Measurements from ENCODE around the gene TMEM94. TPM values are rescaled to one million over a fixed set of nuclear protein-coding genes. Genes with fewer than 3 reads are reported as not detected.
A peak's percentile ranks its signal among the peaks of the same experiment; 100 is the strongest.

TMEM94 gene
- total RNA-seq, 2 donors from 2014 or later, result 57.1 to 83.4 TPM

- TF ChIP-seq CTCF (IDR thresholded peaks at IDR 0.05), result no peak
- Histone ChIP-seq H3K27ac (peak overlapping the region; percentile 89 to 92), H3K9me3 (no peaks in the 10 kb centered on the region), H3K27me3 (replicated peaks; ENCODE audit: insufficient read depth) (no peaks in the 10 kb centered on the region), H3K4me1 (ENCODE audit: control insufficient read depth in 1 of 2, low read depth in 2 of 2) (peaks cover 16 to 38% of the 10 kb centered on the region in 2 donors), H3K36me3 (no peaks in the 10 kb centered on the region), H3K4me3 (peak overlapping the region; percentile 89)
- DNase-seq (ENCODE audit: low spot score), result no peak
- ATAC-seq (ENCODE audit: insufficient number of reproducible peaks, low FRiP score, low read depth), result no peak
These were observed 716 bp downstream of the TMEM94 start for GRCh38 chr17:75457047-75457654.

GRCh38 chr17:75459246-75459589 lies 2.8 kb downstream of the TMEM94 start:
- H3K9me3 ChIP-seq, result no peaks in the 10 kb centered on the region
- H3K4me1 ChIP-seq (ENCODE audit: control insufficient read depth in 1 of 2, low read depth in 2 of 2), result peaks cover 16 to 45% of the 10 kb centered on the region in 2 donors
- no peaks in the 10 kb centered on the region for H3K36me3 ChIP-seq
- ATAC-seq (ENCODE audit: insufficient number of reproducible peaks, low FRiP score, low read depth) (no peak), DNase-seq (ENCODE audit: low spot score) (no peak)
- H3K27me3 ChIP-seq (replicated peaks; ENCODE audit: insufficient read depth), result no peaks in the 10 kb centered on the region
- H3K4me3 ChIP-seq, result no peak overlapping the region
- peak overlapping the region in 1 of 2 donors; percentile 15 for H3K27ac ChIP-seq
- no peak for TF ChIP-seq CTCF (IDR thresholded peaks at IDR 0.05)

GRCh38 chr17:75459590-75460267 lies 3.3 kb downstream of the TMEM94 start:
- Histone ChIP-seq H3K4me3 (no peak overlapping the region), H3K4me1 (ENCODE audit: control insufficient read depth in 1 of 2, low read depth in 2 of 2) (peaks cover 16 to 45% of the 10 kb centered on the region in 2 donors), H3K36me3 (no peaks in the 10 kb centered on the region), H3K27ac (peak overlapping the region in 1 of 2 donors; percentile 15), H3K27me3 (replicated peaks; ENCODE audit: insufficient read depth) (no peaks in the 10 kb centered on the region), H3K9me3 (no peaks in the 10 kb centered on the region)
- TF ChIP-seq CTCF (IDR thresholded peaks at IDR 0.05), result no peak
- ATAC-seq (ENCODE audit: insufficient number of reproducible peaks, low FRiP score, low read depth) (no peak), DNase-seq (ENCODE audit: low spot score) (no peak)

GRCh38 chr17:75460295-75460694 lies 3.9 kb downstream of the TMEM94 start:
- Histone ChIP-seq H3K27ac (no peak overlapping the region), H3K9me3 (no peaks in the 10 kb centered on the region), H3K4me1 (ENCODE audit: control insufficient read depth in 1 of 2, low read depth in 2 of 2) (peaks cover 16 to 44% of the 10 kb centered on the region in 2 donors), H3K27me3 (replicated peaks; ENCODE audit: insufficient read depth) (no peaks in the 10 kb centered on the region), H3K36me3 (no peaks in the 10 kb centered on the region), H3K4me3 (no peak overlapping the region)
- DNase-seq (ENCODE audit: low spot score) (no peak), ATAC-seq (ENCODE audit: insufficient number of reproducible peaks, low FRiP score, low read depth) (no peak)
- no peak for TF ChIP-seq CTCF (IDR thresholded peaks at IDR 0.05)

GRCh38 chr17:75463603-75464002 lies 7.2 kb downstream of the TMEM94 start:
- TF ChIP-seq CTCF (IDR thresholded peaks at IDR 0.05), result no peak
- Histone ChIP-seq H3K27me3 (replicated peaks; ENCODE audit: insufficient read depth) (no peaks in the 10 kb centered on the region), H3K4me3 (no peak overlapping the region), H3K36me3 (no peaks in the 10 kb centered on the region), H3K27ac (no peak overlapping the region), H3K4me1 (ENCODE audit: control insufficient read depth in 1 of 2, low read depth in 2 of 2) (peaks cover 10 to 35% of the 10 kb centered on the region in 2 donors), H3K9me3 (no peaks in the 10 kb centered on the region)
- DNase-seq (ENCODE audit: low spot score), result no peak
- ATAC-seq (ENCODE audit: insufficient number of reproducible peaks, low FRiP score, low read depth), result no peak
